ENCODE results near the gene CCDC74B.
"Not testable (repeated sequence)": the region's sequence is repeated elsewhere in the genome, so short reads cannot be mapped to it uniquely, and the experiment has no call there.

CCDC74B gene
- 0 to 1.2 (median 0.46) reads per million in 4 donors for total RNA-seq

DNA sequence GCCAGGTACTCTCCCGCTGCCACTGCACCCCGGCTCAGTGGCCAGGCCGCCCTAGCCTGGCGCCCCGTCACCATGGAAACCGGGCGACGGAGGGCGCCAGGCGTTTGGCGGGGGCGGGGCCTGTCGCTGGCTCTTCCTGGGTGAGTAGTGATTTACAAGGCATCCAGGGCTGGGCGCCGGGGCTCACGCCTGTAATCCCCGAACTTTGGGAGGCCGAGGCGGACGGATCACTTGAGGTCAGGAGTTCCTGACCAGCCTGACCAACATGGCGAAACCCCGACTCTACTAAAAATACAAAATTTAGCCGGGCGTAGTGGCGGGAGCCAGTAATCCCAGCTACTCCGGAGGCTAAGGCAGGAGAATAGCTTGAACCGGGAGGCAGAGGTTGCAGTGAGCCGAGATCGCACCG is at the start of gene CCDC74B:
Gene CCDC74B (minus strand): TSS at position 107 of the 409 bp plus-strand sequence. CDS start 116 bp downstream, outside the sequence.
- peak in 4 of 5 donors; percentile 35 to 63 (median 46) for DNase-seq

DNA sequence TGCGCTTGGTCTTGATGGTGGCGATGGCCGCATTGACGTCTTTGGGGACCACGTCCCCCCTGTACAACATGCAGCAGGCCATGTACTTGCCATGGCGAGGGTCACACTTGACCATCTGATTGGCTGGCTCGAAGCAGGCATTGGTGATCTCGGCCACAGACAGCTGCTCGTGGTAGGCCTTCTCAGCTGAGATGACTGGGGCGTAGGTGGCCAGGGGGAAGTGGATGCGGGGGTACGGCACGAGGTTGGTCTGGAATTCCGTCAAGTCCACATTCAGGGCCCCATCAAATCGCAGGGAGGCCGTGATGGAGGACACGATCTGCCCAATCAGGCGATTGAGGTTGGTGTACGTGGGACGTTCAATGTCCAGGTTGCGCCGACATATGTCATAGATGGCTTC is 48.9 kb upstream of the CCDC74B start:
- not testable (repeated sequence) for DNase-seq

DNA sequence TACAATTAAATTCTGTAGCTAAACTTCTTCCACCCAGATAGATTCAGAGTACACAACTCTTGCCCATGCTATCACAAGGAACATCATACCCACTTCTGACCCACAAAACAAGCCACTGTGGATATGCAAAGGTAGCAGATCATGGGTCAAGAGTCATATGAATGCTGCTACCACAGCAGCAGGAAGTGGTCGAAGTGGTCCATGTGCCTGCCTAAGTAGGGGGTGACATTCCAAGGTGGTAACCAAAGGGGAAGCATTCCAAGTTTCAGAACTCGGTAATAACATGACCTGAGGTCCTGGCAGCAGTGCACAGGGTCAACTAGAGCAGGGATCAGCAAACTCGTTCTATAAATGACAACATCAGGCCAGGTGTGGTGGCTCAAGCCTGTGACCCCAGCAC is 47.5 kb upstream of the CCDC74B start:
- not testable (repeated sequence) for DNase-seq

DNA sequence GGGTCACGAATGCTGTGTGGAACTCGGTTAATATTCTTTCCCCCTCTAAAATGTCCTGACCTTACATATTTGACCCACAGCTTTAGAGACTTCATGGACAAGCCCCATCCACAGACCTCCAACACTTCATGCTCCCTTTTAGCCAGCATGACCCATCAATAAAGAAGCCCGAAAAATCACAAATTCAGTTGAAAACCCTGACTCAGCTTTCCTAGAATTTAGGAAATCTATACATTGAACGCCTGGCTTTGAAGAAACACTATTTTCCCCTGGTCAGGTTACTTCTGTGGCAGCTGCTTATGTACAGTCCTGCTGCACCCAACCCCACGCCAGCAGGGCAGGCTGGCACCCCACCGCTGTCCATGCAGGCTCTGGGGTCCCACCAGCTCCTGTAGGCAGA is 46.4 kb upstream of the CCDC74B start:
- DNase-seq = not testable (repeated sequence)

DNA sequence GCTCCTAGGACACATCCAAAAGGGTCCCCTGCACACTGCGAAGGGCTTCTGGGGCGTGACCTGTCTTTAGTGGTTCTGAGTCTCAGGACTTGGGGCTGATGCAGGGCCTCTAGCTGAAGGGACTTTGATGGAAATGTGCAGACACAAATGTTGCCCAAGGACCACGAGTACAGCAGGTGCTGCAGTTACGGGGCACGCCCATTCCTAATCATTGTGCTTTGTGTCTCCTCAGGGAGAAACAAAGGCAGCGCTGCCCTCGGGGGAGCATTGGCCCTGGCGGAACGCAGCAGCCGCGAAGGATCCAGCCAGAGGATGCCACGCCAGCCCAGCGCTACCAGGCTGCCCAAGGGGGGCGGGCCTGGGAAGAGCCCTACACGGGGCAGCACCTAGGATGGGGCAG is 45.3 kb upstream of the CCDC74B start:
- no peak for DNase-seq

DNA sequence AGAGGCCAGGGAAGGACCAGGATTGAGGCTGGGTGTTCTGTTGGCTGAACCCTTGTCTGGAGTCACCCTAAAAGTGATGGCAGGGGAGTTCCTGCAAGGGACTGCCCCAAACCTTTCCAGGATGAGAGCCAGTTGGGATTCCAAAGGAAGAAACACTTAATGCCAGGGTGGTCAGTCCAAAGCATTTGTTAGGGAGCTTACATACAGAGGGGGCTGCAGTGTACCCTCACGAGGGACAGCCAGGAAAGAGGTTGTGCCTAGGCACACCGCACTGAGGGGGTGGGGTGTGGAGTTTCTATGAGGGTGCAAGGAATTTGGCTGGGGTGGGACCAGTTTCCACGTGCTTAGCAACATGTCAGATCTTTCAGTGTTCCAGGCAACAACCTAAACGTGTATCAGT is 44.0 kb upstream of the CCDC74B start:
- not testable (repeated sequence) for DNase-seq

DNA sequence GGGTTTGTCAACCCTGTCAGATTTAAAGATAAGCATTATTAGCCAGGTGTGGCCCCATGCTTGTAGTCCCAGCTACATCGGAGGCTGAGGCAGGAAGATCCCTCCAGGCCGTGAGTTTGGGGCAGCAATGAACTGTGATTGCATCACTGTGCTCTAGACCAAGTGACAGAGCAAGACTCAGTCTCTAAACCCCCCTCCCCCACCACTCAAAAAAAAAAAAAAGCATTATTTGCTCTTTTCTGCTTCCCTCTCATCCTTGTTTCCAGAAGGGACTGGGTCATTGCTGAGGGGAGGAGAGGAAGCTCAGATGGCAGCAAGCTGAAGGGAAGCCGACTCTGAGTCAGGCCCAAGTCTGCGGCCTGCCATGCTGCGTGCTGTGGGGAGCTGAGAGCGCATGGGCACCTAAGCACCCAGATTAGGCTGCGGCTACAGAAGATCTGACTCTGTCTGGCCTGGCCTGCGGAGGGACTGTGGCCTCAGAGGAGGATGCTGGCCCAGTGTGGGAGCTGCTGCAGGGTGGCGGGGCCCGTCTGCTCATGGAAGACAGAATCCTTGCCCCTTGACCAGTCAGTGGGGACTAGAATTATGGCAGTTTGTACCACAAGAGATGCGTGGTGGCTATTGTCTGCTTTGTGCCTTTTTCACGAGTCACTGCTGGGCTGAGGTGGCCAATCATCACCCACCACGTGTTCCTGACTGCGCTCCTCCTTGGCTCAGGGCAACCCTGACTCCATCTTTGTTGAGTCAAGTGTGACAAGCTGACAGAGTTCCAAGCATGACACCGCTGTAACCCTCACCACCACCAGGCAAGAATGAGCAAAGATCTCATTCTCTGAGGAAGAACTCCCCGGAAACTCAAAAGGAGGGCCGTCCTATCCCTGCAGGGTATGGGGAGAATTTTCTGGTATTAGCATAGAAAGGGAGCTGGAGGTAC is 43.2 kb upstream of the CCDC74B start:
- DNase-seq = not testable (repeated sequence)

DNA sequence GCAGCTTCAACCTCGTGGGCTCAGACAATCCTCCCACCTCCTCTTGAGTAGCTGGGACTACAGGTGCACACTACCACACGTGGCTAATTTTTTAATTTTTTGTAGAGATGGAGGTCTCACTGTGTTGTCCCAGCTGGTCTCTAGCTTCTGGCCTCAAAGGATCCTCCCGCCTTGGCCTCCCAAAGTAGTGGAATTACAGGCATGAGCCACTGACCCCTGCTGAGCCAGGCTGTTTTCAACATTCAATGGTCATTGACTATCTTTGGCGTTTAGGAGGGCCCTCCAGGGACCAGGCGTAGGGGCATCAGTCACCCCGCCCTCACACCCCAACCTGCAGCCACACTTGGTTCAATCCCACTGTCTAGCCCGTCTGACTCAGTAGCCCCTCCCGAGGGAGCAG is 42.4 kb upstream of the CCDC74B start:
- no peak for DNase-seq

DNA sequence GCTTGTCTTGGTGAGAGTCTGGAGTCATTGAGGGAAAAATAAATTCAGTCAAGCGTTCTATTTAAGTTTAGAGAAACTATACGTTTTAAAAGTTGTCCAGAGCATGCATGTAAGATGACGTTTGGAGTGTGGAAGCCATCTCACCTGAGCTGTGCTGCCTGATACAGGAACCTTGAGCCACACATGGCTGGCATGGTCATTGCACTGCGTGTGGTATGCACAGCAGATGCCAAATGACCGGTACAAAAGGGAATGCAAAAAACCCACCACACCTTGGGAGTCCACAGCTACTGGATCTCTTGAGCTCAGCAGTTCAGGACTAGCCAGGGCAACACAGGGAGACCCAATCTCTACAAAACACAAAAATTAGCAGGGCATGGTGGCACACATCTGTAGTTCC is 41.5 kb upstream of the CCDC74B start:
- no peak for DNase-seq

DNA sequence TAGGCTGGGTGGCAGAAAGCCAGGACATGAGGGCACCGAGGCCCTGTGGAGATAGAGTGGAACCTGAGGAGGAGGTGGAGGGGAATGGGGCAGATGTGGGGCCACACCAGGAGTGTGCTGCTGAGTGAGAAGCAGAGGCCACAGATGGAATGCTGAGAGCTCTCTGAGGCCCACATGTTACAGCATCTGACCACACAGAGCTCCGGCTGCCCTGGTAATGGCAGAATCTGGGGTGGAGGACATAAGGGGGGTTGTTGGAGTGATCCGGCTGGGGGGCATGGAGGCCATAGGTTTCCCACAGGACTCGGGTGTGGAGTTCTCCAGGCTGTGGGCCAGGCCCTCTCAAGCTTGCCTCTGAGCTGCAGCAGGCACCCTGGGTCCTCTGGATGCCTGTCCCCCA is 41.0 kb upstream of the CCDC74B start:
- no peak for DNase-seq

DNA sequence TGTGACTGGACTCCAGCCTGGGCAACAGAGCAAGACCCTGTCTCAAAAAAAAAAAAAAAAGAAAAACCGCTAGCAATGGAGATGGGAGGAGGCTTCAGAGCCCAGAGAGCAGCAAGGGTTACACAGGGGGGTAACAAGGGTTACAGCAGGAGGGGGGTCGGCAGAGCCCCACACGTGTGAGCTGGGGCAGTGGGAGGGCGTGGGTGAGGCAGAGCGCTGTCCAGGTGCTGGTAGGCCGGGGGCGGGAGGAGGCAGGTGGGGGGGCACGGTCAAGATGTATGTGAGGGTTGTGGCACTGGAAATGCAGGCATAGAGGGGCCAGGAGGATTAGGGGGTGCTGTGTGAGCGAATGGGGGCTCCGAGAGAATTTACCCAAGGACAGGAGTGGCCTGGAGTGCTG is 40.5 kb upstream of the CCDC74B start:
- DNase-seq = no peak

DNA sequence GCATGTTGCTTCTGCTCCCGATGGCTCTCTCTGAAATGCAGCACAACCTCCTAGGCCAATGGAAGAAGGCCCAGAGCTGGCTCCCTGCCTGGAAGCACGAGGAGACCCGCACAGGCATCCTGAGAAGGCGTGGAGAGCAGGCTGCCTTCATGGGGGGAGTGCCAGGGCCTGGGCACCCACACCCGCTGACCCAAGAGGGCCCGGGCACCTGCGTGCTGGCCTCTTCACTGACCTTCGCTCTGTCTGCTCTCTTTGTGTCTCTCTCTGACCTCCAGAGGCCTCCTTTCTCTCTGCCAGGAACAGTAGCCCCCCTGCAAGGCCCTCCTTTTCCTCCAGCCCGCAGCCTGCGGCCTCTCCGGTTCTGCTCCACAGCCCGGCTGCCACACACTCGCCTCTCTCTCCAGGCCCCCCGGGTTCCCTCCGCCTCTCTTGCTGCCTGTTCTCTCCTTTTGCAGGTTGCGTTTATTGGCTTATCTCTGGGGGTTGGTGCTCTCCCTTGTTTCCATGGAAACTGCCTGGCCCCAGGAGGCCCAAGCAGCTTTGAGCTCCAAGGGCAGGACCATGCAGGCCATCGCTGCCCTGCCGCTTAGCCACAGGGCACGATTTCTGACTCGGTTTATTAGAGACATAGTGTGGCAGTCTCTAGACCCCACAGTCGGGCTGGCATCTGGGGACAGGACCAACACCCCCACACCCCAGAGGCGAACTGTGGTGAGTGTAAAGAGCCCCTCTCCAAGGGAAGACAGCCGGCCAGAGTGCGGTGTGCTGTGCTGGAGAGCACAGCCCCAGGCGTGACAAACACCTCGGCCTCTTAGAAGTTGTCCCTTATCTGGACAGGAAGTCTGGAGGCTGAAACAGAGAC is 38.8 kb upstream of the CCDC74B start:
- DNase-seq = no peak

DNA sequence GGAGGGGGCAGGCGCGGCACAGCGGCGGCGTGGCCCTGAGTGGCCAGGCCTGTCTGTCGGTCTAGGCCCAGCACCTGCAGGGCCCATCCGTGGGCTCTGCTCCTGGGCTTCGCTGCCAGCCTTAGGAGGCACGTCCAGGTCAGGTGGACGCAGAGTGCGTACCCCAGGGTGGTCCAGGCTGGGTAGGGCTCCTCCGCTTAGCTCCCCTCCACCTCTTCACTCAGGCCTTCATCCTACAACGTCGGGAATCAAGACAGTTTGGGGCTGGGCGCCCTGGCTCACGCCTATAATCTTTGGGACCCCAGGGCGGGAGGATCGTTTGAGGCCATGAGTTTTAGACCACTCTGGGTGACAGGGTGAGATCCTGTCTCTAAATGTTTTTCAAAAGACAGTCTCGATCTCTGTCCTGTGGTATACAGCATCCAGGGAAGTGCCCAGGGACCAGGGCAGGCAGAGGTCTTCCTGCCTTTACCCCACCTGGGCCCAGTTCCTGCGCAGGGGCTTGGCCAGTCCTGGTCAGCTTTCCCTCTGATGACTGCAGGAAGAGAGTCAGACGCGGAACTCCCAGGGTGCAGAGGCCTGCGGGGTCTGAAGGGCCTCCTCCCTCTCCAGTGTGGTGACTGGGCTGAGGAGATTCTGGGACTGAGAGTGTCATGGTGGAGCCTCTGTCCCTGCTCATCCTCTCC is 38.1 kb upstream of the CCDC74B start:
- not testable (repeated sequence) for DNase-seq

DNA sequence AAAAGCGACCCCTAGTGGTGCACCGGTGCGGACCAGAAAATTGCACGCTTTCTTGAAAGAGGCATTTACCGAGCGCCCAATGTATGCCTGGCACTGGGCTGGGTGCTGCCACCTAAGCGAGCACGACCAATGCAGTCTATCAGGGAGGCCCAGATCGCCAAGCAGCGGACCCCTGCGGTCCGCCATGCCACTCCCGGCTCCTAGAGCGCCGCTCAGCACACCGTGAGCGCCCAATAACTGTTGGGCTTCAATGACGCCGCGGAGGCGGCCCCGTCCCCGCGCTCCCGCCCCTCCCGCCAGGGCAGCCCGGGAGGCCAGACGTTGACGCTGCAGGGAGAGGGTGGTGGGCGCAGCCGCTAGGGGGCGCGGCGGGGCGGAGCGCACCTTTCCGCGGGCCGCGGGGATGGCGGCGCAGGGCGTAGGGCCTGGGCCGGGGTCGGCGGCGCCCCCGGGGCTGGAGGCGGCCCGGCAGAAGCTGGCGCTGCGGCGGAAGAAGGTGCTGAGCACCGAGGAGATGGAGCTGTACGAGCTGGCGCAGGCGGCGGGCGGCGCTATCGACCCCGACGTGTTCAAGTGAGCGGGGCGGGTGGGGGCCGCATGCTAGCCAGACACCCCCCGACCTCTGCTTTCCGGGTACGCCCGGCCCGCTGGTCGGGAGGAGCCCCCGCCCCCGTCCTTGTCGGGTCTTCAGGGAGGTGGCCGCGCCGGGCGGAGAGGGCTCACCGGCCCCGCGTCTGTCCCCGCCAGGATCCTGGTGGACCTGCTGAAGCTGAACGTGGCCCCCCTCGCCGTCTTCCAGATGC is 37.2 kb upstream of the CCDC74B start, which contains the start of gene MZT2B:
Gene MZT2B (plus strand): TSS at position 383 of the 803 bp plus-strand sequence. CDS start 21 bp downstream, at position 404.
- DNase-seq = peak; percentile 82 to 92 (median 85)

DNA sequence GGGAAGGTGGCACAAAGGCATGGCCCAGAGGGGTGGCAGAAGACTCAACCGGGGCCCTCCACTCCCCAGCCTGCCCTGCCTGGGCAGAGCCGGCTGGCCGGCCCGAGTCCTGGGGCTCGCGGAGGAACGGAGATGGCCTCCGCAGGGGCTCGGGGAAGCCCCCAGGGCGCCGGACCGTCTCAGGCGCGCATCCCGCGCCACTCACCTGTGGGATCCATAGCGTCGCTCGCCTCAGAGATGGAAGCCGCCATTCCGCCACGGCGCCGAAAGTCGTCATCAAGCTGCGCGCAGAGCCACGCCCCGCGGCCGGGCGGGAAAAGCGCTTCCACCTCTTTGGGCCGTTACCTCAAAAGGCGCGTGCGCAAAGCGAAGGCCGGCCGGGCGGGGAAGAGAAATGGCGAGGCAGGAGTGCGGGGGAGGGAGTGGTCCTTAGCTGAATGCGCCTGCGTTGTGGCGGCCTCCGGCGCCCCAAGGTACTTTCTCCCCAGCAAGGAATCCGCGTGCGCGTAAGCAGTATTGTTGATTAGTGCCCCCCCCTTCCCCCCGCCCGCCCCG is 36.5 kb upstream of the CCDC74B start, which contains the start of gene SMPD4:
Gene SMPD4 (minus strand): TSS at position 278 of the 555 bp plus-strand sequence. CDS start 5,010 bp downstream, outside the sequence.
- peak; percentile 95 to 98 (median 97) for DNase-seq

DNA sequence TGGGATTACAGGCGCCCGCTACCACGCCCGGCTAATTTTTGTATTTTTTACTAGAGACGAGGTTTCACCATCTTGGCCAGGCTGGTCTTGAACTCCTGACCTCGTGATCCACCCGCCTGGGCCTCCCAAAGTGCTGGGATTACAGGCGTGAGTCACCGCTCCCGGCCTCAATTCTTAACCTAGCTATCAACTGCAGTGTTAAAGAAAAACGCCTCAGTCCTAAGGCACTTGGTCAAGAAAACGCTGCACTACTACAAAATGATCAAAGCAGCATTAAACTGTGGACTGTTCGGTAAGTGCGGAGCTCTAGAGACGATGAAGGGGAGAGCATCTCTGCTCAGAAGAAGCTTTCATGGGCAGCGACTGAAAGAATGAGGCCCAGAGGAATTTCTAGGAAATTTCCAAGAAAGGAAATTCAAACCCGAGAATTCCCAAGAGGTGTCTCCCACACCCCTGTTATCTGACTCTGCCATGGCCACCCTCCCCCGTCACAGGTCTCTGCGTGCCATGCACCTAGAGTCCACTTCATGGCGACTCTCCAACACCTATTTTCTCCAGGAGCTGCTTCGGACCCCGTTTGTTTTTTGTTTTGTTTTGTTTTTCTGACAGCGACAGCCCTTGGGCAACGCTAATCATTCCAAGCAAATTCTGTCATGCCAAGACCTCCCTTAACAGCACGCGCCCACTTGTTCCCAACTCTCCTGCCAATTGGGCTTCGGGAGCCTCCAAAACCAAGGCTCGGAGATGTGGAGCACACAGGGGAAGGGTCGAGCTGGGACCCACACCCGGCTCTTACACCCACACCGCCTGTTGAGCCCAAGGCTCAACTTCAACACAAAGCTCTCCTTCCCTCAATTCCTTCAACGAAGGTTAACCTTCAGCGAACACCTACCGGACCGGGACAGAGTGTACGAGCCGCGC is 35.8 kb upstream of the CCDC74B start:
- DNase-seq = not testable (repeated sequence)

DNA sequence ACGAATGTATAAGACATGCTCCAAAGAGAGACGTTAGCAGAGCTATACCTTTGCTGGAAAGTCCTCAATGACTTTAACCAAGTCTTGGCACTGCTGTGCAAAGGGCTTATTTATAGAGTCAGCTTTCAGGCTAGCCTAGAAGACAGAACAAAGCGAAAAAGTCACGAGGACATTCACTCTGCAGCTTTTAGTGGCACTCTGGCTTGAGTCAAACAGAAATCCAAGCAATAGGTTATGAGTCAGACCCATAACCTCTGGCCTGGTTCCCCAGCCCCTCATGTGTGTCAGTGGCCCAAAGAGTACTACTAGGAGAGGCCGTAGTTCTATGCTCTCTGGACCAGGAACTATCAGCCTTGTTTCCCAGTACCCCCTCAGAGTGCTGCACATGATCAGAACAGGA is 30.0 kb upstream of the CCDC74B start:
- peak in 1 of 5 donors; percentile 37 for DNase-seq

DNA sequence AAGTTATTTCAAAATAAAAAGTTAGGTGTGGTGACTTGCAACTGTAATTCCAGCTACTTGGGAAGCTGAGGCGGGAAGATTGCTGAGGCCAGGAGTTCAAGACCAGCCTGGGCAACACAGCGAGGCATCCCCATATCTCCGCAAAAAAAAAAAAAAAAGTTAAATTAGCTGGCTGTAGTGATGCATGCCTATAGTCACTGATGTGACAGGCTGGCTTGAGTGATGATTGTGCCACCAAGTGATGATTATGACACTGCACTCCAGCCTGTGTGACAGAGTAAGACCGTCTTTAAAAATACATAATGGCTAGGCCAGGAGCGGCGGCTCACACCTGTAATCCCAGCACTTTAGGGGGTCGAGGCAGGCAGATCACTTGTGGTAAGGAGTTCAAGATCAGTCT is 25.0 kb upstream of the CCDC74B start:
- peak in 1 of 5 donors; percentile 33 for DNase-seq

DNA sequence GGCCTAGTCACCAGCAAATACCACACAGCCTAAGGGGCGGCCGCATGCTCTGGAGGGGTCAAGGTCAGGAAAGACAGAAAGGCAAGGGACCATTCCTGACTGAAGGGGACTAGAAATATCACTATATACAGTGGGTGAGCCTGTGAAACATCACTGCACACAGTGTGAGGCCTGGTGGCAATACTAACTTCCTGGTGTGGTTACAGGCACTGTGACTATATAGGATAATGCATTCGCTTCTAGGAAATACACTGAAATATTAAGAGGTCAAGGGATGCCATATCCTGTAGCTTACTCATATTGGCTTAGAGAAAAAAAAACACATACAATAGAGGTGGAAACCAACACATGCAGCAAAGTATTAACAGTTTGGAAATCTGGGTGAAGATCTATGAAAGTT is 24.3 kb upstream of the CCDC74B start:
- peak in 1 of 5 donors; percentile 68 for DNase-seq

DNA sequence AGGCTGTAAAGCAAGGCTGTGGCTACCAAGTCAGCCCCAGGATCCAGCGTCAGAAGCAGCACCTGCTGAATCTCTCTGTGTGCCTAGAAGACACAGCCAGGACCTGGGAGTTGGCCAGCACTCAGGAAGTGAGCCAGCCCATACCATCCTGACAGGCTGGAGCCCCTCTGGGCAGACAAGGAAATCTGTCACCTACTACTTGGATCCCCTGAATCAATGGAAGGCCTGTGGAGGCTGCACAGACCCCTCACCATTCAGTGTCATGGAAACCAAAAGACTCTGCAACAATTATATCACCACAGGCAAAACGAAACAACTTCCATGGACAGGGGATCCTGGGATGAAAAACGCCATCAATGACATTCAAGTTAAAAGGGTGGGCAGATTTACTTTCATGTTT is 21.7 kb upstream of the CCDC74B start:
- DNase-seq = not testable (repeated sequence)
